HepG2 (cell line): ENCODE results near the gene RAB42. TPM values are rescaled to one million over a fixed set of nuclear protein-coding genes. Genes with fewer than 3 reads are reported as not detected.
A peak's percentile ranks its signal among the peaks of the same experiment; 100 is the strongest.

Source experiments
- KAT7 ChIP-seq: IDR thresholded peaks from 2 replicates; pipeline ENCODE4 v1.6.1; 2018; ENCODE audit warnings: borderline replicate concordance, missing compliant biosample characterization
- KDM5A ChIP-seq: fragments of 200-600 bp; sonication (generic); IDR thresholded peaks from 2 replicates; pipeline ENCODE4 v1.7.0; 2018; ENCODE audit warnings: antibody characterized with exemption, mild to moderate bottlenecking, low read length, borderline replicate concordance
- RAD21 ChIP-seq: fragments of 450-650 bp; formaldehyde crosslinking; IDR thresholded peaks from 2 replicates; pipeline ENCODE4 v1.5.0; 2020; ENCODE audit warnings: mild to moderate bottlenecking
- ZBTB43 ChIP-seq: sonication (generic); formaldehyde crosslinking; conservative IDR thresholded peaks from 2 replicates; pipeline ENCODE4 v1.4.0; 2020; ENCODE audit warnings: missing genetic modification reagents
- ZNF253 ChIP-seq: sonication (generic); formaldehyde crosslinking; IDR thresholded peaks from 2 replicates; pipeline ENCODE4 v1.8.0; 2022; ENCODE audit warnings: mild to moderate bottlenecking, missing genetic modification reagents, borderline replicate concordance
- ZNF776 ChIP-seq: sonication (generic); formaldehyde crosslinking; IDR thresholded peaks from 2 replicates; pipeline ENCODE4 v1.4.0; 2020; ENCODE audit warnings: mild to moderate bottlenecking, missing genetic modification reagents
- polyA plus RNA-seq, 8 experiments: library from polyadenylated mRNA; depleted of rRNA in 3 of 8; stranded (reverse) in 7 of 8; unstranded in 1 of 8; fragments of >200 nt; fragmentation: Illumina TruSeq in 4 of 8; extraction: Trizol in 4 of 8; gene quantifications; 2 replicates each; pipeline versions ENCODE4 v1.2.1 to v1.2.3, GENCODE V29; 2011 to 2016; ENCODE audit warnings: low read depth in 4 of 8, missing spikeins in 1 of 8, mixed read lengths in 1 of 8; ENCODE audit not compliant: insufficient read depth in 1 of 8
- total RNA-seq, 5 experiments: library from RNA; depleted of rRNA; stranded (reverse); fragments of >200 nt; fragmentation: Illumina TruSeq; extraction: Trizol; gene quantifications; 2 replicates each; pipeline ENCODE4 v1.2.3, GENCODE V29; 2016; ENCODE audit warnings: low read depth in 1 of 5
- TF ChIP-seq, protein P1 (sequence below), 2 experiments: fragments of 450-650 bp in 1 of 2; sonication (generic) in 1 of 2; formaldehyde crosslinking in 1 of 2; IDR thresholded peaks; 2 replicates each; pipeline versions ENCODE4 v1.6.1 to v1.8.0; 2016 to 2022; ENCODE audit warnings: antibody characterized with exemption in 1 of 2, mild to moderate bottlenecking in 1 of 2, missing genetic modification reagents in 1 of 2
- TF ChIP-seq, protein P2 (sequence below): sonication (generic); formaldehyde crosslinking; conservative IDR thresholded peaks from 2 replicates; pipeline ENCODE4 v1.4.0; 2020; ENCODE audit warnings: missing genetic modification reagents
- TF ChIP-seq, protein P3 (sequence below): sonication (generic); formaldehyde crosslinking; IDR thresholded peaks from 2 replicates; pipeline ENCODE4 v1.4.0; 2020; ENCODE audit warnings: missing genetic modification reagents
- TF ChIP-seq, protein P4 (sequence below): sonication (generic); formaldehyde crosslinking; IDR thresholded peaks from 2 replicates; pipeline ENCODE4 v1.4.0; 2020; ENCODE audit warnings: missing genetic modification reagents; ENCODE audit errors: not compliant biosample characterization

Gene RAB42
- total and polyA plus RNA-seq, 2 of the 13 experiments (the other 11 are each of a cell fraction or from before 2014, with no cell fraction given): 10.4 to 166 TPM

DNA sequence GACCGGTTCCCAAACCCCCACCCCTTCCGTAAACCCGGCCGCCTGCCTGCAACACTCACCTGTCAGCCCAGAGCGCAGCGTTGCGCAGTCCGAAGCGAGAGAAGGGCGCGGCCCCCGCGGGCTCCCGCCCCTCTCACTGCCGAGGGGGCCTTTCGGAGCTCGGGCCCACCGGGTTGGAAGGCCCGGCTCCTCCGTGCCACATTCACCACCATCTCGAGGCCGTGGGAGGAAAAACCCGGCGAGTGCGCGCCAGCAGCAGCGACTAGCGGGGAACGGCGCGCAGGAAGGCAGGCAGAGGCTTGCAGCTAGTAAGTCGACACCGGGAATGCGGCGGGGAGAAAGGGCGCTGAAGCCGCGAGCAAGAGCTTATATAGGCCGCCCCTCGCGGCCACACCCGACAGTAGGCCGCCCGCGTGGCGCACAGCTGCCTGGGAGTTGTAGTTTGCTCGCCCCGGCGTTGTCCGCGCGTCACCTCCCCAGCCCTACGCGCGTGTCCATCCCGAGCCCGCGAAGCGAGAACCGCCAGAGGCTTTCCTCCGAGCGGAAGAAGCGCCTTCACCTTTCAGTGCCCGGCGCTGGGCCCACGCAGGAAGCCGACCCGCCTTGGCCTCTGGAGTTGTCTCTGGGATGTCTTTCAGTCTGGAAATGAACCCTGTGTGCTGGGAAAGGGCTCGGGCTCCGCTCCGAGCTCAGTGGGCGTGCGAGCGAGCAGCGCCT is 10.4 kb upstream of the RAB42 start (continued):
- TF ChIP-seq, protein P1, sequence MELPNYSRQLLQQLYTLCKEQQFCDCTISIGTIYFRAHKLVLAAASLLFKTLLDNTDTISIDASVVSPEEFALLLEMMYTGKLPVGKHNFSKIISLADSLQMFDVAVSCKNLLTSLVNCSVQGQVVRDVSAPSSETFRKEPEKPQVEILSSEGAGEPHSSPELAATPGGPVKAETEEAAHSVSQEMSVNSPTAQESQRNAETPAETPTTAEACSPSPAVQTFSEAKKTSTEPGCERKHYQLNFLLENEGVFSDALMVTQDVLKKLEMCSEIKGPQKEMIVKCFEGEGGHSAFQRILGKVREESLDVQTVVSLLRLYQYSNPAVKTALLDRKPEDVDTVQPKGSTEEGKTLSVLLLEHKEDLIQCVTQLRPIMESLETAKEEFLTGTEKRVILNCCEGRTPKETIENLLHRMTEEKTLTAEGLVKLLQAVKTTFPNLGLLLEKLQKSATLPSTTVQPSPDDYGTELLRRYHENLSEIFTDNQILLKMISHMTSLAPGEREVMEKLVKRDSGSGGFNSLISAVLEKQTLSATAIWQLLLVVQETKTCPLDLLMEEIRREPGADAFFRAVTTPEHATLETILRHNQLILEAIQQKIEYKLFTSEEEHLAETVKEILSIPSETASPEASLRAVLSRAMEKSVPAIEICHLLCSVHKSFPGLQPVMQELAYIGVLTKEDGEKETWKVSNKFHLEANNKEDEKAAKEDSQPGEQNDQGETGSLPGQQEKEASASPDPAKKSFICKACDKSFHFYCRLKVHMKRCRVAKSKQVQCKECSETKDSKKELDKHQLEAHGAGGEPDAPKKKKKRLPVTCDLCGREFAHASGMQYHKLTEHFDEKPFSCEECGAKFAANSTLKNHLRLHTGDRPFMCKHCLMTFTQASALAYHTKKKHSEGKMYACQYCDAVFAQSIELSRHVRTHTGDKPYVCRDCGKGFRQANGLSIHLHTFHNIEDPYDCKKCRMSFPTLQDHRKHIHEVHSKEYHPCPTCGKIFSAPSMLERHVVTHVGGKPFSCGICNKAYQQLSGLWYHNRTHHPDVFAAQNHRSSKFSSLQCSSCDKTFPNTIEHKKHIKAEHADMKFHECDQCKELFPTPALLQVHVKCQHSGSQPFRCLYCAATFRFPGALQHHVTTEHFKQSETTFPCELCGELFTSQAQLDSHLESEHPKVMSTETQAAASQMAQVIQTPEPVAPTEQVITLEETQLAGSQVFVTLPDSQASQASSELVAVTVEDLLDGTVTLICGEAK (IDR thresholded peaks at IDR 0.05): no peak
- TF ChIP-seq, protein P1 (CRISPR knock-in tag; IDR thresholded peaks at IDR 0.05): peak; percentile 86
- TF ChIP-seq ZBTB43 (no peak; the same call in 1 of the 2 replicates), KAT7 (peak; percentile 74), ZNF253 (CRISPR knock-in tag) (peak; percentile 92), KDM5A (peak; percentile 63; the same call in 1 of the 2 replicates), RAD21 (peak; percentile 62), ZNF776 (CRISPR knock-in tag) (no peak)
- TF ChIP-seq, protein P2, sequence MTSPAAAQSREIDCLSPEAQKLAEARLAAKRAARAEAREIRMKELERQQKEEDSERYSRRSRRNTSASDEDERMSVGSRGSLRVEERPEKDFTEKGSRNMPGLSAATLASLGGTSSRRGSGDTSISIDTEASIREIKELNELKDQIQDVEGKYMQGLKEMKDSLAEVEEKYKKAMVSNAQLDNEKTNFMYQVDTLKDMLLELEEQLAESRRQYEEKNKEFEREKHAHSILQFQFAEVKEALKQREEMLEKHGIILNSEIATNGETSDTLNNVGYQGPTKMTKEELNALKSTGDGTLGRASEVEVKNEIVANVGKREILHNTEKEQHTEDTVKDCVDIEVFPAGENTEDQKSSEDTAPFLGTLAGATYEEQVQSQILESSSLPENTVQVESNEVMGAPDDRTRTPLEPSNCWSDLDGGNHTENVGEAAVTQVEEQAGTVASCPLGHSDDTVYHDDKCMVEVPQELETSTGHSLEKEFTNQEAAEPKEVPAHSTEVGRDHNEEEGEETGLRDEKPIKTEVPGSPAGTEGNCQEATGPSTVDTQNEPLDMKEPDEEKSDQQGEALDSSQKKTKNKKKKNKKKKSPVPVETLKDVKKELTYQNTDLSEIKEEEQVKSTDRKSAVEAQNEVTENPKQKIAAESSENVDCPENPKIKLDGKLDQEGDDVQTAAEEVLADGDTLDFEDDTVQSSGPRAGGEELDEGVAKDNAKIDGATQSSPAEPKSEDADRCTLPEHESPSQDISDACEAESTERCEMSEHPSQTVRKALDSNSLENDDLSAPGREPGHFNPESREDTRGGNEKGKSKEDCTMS (CRISPR knock-in tag): no peak
- TF ChIP-seq, protein P3, sequence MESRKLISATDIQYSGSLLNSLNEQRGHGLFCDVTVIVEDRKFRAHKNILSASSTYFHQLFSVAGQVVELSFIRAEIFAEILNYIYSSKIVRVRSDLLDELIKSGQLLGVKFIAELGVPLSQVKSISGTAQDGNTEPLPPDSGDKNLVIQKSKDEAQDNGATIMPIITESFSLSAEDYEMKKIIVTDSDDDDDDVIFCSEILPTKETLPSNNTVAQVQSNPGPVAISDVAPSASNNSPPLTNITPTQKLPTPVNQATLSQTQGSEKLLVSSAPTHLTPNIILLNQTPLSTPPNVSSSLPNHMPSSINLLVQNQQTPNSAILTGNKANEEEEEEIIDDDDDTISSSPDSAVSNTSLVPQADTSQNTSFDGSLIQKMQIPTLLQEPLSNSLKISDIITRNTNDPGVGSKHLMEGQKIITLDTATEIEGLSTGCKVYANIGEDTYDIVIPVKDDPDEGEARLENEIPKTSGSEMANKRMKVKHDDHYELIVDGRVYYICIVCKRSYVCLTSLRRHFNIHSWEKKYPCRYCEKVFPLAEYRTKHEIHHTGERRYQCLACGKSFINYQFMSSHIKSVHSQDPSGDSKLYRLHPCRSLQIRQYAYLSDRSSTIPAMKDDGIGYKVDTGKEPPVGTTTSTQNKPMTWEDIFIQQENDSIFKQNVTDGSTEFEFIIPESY (CRISPR knock-in tag): 0 out of 2 replicates have a peak, but pooled peaks have one; percentile 29
- TF ChIP-seq, protein P4, sequence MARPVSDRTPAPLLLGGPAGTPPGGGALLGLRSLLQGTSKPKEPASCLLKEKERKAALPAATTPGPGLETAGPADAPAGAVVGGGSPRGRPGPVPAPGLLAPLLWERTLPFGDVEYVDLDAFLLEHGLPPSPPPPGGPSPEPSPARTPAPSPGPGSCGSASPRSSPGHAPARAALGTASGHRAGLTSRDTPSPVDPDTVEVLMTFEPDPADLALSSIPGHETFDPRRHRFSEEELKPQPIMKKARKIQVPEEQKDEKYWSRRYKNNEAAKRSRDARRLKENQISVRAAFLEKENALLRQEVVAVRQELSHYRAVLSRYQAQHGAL: no peak
